Loucy (cell line): ENCODE data around the gene NR2F1-AS1.

Experiments
- EZH2phosphoT487 ChIP-seq: fragments of 200-600 bp; IDR thresholded peaks from 2 replicates; pipeline ENCODE4 v1.6.1; 2018; ENCODE audit warnings: antibody characterized with exemption, mild to moderate bottlenecking, moderate library complexity, borderline replicate concordance
- TF ChIP-seq, protein P1 (sequence below): fragments of 200-600 bp; sonication (generic); conservative IDR thresholded peaks from 2 replicates; pipeline ENCODE4 v1.5.1; 2014; ENCODE audit warnings: mild to moderate bottlenecking, antibody characterized with exemption, low read length

DNA sequence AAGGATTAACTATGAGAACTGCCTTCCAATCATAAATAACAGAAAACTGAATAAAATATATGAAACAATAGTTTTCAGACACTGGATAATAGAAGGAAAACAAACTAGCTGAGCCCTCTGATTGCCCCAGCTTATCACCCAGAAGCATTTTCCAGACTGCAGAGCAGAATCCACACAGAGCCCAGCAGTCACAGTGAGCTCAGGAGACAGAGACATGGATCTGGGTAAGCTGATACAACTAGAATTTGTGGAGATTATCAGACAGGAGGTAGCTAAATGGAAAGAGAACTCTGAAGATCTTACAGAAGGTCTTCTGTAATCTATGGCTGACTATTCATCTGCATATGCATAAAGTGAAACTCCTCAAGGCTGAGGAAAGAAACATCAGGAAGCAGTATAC is 128.8 kb downstream of the NR2F1-AS1 start:
- TF ChIP-seq, protein P1, sequence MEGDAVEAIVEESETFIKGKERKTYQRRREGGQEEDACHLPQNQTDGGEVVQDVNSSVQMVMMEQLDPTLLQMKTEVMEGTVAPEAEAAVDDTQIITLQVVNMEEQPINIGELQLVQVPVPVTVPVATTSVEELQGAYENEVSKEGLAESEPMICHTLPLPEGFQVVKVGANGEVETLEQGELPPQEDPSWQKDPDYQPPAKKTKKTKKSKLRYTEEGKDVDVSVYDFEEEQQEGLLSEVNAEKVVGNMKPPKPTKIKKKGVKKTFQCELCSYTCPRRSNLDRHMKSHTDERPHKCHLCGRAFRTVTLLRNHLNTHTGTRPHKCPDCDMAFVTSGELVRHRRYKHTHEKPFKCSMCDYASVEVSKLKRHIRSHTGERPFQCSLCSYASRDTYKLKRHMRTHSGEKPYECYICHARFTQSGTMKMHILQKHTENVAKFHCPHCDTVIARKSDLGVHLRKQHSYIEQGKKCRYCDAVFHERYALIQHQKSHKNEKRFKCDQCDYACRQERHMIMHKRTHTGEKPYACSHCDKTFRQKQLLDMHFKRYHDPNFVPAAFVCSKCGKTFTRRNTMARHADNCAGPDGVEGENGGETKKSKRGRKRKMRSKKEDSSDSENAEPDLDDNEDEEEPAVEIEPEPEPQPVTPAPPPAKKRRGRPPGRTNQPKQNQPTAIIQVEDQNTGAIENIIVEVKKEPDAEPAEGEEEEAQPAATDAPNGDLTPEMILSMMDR, result no peak
- no peak for TF ChIP-seq EZH2phosphoT487
